HepG2 (cell line): ENCODE results near the gene VPS54. TPM values are rescaled to one million over a fixed set of nuclear protein-coding genes. Genes with fewer than 3 reads are reported as not detected.
A peak's percentile ranks its signal among the peaks of the same experiment; 100 is the strongest.

ENCODE experiments used
- ADNP ChIP-seq: sonication (generic); formaldehyde crosslinking; IDR thresholded peaks from 2 replicates; pipeline ENCODE4 v1.4.0; 2020; ENCODE audit warnings: missing genetic modification reagents
- ARHGAP35 ChIP-seq: sonication (generic); formaldehyde crosslinking; IDR thresholded peaks from 2 replicates; pipeline ENCODE4 v1.9.0; 2022; ENCODE audit warnings: mild to moderate bottlenecking, inconsistent platforms, moderate library complexity, missing genetic modification reagents, borderline replicate concordance
- CCAR2 ChIP-seq: fragments of 200-400 bp; formaldehyde crosslinking; optimal IDR thresholded peaks from 2 replicates; pipeline ENCODE3; 2018; ENCODE audit warnings: low read depth, mild to moderate bottlenecking, low read length, moderate library complexity
- CHD2 ChIP-seq: IDR thresholded peaks from 2 replicates; pipeline ENCODE4 v1.6.1; 2011; ENCODE audit warnings: low read depth, low read length, improper control_type of control experiment
- HNRNPH1 ChIP-seq: fragments of 200-400 bp; formaldehyde crosslinking; optimal IDR thresholded peaks from 2 replicates; pipeline ENCODE3; 2017; ENCODE audit warnings: mild to moderate bottlenecking, low read depth, low read length
- RFX1 ChIP-seq: fragments of 450-650 bp; IDR thresholded peaks from 2 replicates; pipeline ENCODE4 v1.6.1; 2017
- ZFP36L2 ChIP-seq: sonication (generic); formaldehyde crosslinking; IDR thresholded peaks from 2 replicates; pipeline ENCODE4 v1.4.0; 2020; ENCODE audit warnings: missing genetic modification reagents
- ZNF572 ChIP-seq: sonication (generic); formaldehyde crosslinking; IDR thresholded peaks from 2 replicates; pipeline ENCODE4 v1.5.1; 2020; ENCODE audit warnings: mild to moderate bottlenecking, missing genetic modification reagents
- ZNF703 ChIP-seq: sonication (generic); formaldehyde crosslinking; IDR thresholded peaks from 2 replicates; pipeline ENCODE4 v1.5.1; 2020; ENCODE audit warnings: missing genetic modification reagents, mild to moderate bottlenecking, moderate library complexity, borderline replicate concordance
- ZSCAN9 ChIP-seq: IDR thresholded peaks from 2 replicates; pipeline ENCODE4 v1.6.1; 2016; ENCODE audit warnings: borderline replicate concordance
- polyA plus RNA-seq, 8 experiments: library from polyadenylated mRNA; depleted of rRNA in 3 of 8; stranded (reverse) in 7 of 8; unstranded in 1 of 8; fragments of >200 nt; fragmentation: Illumina TruSeq in 4 of 8; extraction: Trizol in 4 of 8; gene quantifications; 2 replicates each; pipeline versions ENCODE4 v1.2.1 to v1.2.3, GENCODE V29; 2011 to 2016; ENCODE audit warnings: low read depth in 4 of 8, missing spikeins in 1 of 8, mixed read lengths in 1 of 8; ENCODE audit not compliant: insufficient read depth in 1 of 8
- total RNA-seq, 5 experiments: library from RNA; depleted of rRNA; stranded (reverse); fragments of >200 nt; fragmentation: Illumina TruSeq; extraction: Trizol; gene quantifications; 2 replicates each; pipeline ENCODE4 v1.2.3, GENCODE V29; 2016; ENCODE audit warnings: low read depth in 1 of 5
- TF ChIP-seq, protein P1 (sequence below): sonication (generic); formaldehyde crosslinking; IDR thresholded peaks from 2 replicates; pipeline ENCODE4 v1.9.0; 2022; ENCODE audit warnings: low read depth, missing genetic modification reagents
- TF ChIP-seq, protein P2 (sequence below): IDR thresholded peaks from 2 replicates; pipeline ENCODE4 v1.4.0; 2020; ENCODE audit warnings: mild to moderate bottlenecking, missing genetic modification reagents
- TF ChIP-seq, protein P3 (sequence below): sonication (generic); formaldehyde crosslinking; conservative IDR thresholded peaks from 2 replicates; pipeline ENCODE4 v1.5.0; 2020; ENCODE audit warnings: missing genetic modification reagents
- TF ChIP-seq, protein P4 (sequence below), 2 experiments: sonication (generic) in 1 of 2; formaldehyde crosslinking in 1 of 2; IDR thresholded peaks; 2 replicates each; pipeline versions ENCODE4 v1.5.1 to v1.6.1; 2011 to 2020; ENCODE audit warnings: borderline replicate concordance in 1 of 2, low read depth in 1 of 2, low read length in 1 of 2, mild to moderate bottlenecking in 1 of 2, missing genetic modification reagents in 1 of 2, moderate library complexity in 1 of 2
- TF ChIP-seq, protein P5 (sequence below), 2 experiments: IDR thresholded peaks; 2 replicates each; pipeline ENCODE4 v1.6.1; 2011 to 2012; ENCODE audit warnings: low read length in 2 of 2, borderline replicate concordance in 1 of 2, low read depth in 1 of 2, mild to moderate bottlenecking in 1 of 2, moderate library complexity in 1 of 2

Gene VPS54
- total and polyA plus RNA-seq, 2 of the 13 experiments (the other 11 are each of a cell fraction or from before 2014, with no cell fraction given) = 64.7 to 77.5 TPM

DNA sequence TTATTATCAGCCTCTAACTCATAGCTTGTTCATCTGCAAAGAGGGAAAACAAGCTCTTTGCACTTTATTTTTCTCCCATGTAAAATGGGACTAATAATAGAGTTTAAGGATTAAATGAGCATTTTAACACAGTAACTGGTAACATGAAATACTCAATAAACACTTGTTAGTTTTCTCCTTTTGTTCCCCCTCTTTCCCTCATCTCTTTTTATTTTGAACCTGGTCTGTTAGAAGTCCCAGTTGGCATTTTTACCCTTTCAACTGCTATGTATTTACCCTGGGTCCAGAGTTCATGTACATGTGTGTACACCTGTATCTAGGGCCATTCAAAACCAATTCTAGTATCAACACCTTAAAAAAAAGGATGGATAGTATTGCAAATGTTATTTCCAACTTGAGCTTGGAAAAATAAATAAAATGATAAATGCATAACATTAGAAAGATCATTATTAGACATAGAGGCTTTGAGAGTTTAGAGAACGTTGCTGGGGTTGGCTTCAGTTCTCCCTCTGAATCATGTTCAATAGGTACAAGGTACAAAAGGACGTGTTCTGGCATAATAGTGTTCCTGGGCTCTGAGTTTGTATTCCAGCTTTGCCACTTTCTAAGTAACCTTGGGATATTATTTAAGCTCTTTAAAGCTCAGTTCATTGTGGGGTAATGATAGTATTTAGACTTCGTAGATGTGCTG lies 5.2 kb upstream of the VPS54 start (continued):
- TF ChIP-seq, protein P1, sequence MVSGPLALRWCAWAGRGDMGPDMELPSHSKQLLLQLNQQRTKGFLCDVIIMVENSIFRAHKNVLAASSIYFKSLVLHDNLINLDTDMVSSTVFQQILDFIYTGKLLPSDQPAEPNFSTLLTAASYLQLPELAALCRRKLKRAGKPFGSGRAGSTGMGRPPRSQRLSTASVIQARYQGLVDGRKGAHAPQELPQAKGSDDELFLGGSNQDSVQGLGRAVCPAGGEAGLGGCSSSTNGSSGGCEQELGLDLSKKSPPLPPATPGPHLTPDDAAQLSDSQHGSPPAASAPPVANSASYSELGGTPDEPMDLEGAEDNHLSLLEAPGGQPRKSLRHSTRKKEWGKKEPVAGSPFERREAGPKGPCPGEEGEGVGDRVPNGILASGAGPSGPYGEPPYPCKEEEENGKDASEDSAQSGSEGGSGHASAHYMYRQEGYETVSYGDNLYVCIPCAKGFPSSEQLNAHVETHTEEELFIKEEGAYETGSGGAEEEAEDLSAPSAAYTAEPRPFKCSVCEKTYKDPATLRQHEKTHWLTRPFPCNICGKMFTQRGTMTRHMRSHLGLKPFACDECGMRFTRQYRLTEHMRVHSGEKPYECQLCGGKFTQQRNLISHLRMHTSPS (CRISPR knock-in tag) = peak; percentile 53; the same call in 1 of the 2 replicates
- TF ChIP-seq CCAR2 (no peak), ARHGAP35 (CRISPR knock-in tag) (no peak), ZFP36L2 (CRISPR knock-in tag) (no peak), ADNP (CRISPR knock-in tag) (no peak), ZNF703 (no peak), CHD2 (no peak), ZSCAN9 (CRISPR knock-in tag) (no peak; the same call in none of the 2 replicates), ZNF572 (CRISPR knock-in tag) (no peak), RFX1 (no peak), HNRNPH1 (no peak)
- TF ChIP-seq, protein P2, sequence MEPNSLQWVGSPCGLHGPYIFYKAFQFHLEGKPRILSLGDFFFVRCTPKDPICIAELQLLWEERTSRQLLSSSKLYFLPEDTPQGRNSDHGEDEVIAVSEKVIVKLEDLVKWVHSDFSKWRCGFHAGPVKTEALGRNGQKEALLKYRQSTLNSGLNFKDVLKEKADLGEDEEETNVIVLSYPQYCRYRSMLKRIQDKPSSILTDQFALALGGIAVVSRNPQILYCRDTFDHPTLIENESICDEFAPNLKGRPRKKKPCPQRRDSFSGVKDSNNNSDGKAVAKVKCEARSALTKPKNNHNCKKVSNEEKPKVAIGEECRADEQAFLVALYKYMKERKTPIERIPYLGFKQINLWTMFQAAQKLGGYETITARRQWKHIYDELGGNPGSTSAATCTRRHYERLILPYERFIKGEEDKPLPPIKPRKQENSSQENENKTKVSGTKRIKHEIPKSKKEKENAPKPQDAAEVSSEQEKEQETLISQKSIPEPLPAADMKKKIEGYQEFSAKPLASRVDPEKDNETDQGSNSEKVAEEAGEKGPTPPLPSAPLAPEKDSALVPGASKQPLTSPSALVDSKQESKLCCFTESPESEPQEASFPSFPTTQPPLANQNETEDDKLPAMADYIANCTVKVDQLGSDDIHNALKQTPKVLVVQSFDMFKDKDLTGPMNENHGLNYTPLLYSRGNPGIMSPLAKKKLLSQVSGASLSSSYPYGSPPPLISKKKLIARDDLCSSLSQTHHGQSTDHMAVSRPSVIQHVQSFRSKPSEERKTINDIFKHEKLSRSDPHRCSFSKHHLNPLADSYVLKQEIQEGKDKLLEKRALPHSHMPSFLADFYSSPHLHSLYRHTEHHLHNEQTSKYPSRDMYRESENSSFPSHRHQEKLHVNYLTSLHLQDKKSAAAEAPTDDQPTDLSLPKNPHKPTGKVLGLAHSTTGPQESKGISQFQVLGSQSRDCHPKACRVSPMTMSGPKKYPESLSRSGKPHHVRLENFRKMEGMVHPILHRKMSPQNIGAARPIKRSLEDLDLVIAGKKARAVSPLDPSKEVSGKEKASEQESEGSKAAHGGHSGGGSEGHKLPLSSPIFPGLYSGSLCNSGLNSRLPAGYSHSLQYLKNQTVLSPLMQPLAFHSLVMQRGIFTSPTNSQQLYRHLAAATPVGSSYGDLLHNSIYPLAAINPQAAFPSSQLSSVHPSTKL (CRISPR knock-in tag) = peak; percentile 91
- TF ChIP-seq, protein P3, sequence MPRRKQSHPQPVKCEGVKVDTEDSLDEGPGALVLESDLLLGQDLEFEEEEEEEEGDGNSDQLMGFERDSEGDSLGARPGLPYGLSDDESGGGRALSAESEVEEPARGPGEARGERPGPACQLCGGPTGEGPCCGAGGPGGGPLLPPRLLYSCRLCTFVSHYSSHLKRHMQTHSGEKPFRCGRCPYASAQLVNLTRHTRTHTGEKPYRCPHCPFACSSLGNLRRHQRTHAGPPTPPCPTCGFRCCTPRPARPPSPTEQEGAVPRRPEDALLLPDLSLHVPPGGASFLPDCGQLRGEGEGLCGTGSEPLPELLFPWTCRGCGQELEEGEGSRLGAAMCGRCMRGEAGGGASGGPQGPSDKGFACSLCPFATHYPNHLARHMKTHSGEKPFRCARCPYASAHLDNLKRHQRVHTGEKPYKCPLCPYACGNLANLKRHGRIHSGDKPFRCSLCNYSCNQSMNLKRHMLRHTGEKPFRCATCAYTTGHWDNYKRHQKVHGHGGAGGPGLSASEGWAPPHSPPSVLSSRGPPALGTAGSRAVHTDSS (CRISPR knock-in tag) = no peak
- TF ChIP-seq, protein P4, sequence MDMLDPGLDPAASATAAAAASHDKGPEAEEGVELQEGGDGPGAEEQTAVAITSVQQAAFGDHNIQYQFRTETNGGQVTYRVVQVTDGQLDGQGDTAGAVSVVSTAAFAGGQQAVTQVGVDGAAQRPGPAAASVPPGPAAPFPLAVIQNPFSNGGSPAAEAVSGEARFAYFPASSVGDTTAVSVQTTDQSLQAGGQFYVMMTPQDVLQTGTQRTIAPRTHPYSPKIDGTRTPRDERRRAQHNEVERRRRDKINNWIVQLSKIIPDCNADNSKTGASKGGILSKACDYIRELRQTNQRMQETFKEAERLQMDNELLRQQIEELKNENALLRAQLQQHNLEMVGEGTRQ (IDR thresholded peaks at IDR 0.05; ENCODE audit: low read depth, low read length) = no peak
- TF ChIP-seq, protein P4 (CRISPR knock-in tag; IDR thresholded peaks at IDR 0.05; ENCODE audit: borderline replicate concordance) = no peak
- TF ChIP-seq, protein P5, sequence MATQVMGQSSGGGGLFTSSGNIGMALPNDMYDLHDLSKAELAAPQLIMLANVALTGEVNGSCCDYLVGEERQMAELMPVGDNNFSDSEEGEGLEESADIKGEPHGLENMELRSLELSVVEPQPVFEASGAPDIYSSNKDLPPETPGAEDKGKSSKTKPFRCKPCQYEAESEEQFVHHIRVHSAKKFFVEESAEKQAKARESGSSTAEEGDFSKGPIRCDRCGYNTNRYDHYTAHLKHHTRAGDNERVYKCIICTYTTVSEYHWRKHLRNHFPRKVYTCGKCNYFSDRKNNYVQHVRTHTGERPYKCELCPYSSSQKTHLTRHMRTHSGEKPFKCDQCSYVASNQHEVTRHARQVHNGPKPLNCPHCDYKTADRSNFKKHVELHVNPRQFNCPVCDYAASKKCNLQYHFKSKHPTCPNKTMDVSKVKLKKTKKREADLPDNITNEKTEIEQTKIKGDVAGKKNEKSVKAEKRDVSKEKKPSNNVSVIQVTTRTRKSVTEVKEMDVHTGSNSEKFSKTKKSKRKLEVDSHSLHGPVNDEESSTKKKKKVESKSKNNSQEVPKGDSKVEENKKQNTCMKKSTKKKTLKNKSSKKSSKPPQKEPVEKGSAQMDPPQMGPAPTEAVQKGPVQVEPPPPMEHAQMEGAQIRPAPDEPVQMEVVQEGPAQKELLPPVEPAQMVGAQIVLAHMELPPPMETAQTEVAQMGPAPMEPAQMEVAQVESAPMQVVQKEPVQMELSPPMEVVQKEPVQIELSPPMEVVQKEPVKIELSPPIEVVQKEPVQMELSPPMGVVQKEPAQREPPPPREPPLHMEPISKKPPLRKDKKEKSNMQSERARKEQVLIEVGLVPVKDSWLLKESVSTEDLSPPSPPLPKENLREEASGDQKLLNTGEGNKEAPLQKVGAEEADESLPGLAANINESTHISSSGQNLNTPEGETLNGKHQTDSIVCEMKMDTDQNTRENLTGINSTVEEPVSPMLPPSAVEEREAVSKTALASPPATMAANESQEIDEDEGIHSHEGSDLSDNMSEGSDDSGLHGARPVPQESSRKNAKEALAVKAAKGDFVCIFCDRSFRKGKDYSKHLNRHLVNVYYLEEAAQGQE (IDR thresholded peaks at IDR 0.05; ENCODE audit: borderline replicate concordance in 1 of 2, low read depth in 1 of 2, low read length in 2 of 2) = 0 out of 4 replicates have a peak, but pooled peaks of 1 of the 2 experiments have one; percentile 22
